K562 (cell line): ENCODE results near the gene SLC11A1. TPM values are rescaled to one million over a fixed set of nuclear protein-coding genes. Genes with fewer than 3 reads are reported as not detected.

ENCODE experiments used
- ATAC-seq: fragments of 200-7000 bp; cut with Tn5 transposase; 3 replicates; pipeline ENCODE4 v1.9.1; 2020; ENCODE audit warnings: moderate library complexity
- BruUV-seq: library from RNA; stranded (reverse); fragments of 400-500 nt; replicated peaks from 2 replicates; lab custom pipeline; 2021; lab: Mats Ljungman, UMichigan
- CTCF ChIA-PET: fragments of 300-600 bp; formaldehyde crosslinking; extraction: SDS; loops from one replicate; lab custom pipeline; 2021; ENCODE audit warnings: low intra/inter-chr PET ratio; lab: Yijun Ruan, JAX
- POLR2A ChIA-PET: fragments of 300-600, 350-650 bp; sonication (Branson Sonifier 250); formaldehyde crosslinking; extraction: SDS; loops from one replicate; lab custom pipeline; 2021; ENCODE audit warnings: antibody characterized with exemption, inconsistent platforms; lab: Yijun Ruan, JAX
- DNase-seq, 4 experiments: peaks; one replicate each; pipeline versions ENCODE4 v3.0.0 to v3.0.0-alpha.2; 2011 to 2018; ENCODE audit warnings: low spot score in 3 of 4, mixed read lengths in 3 of 4; ENCODE audit errors: extremely low read depth in 1 of 4
- FAIRE-seq: peaks from 2 replicates; lab custom pipeline; 2011; peaks lifted over from hg19 to GRCh38; lab: Jason Lieb, UNC
- H2AFZ ChIP-seq: 2 replicates; pipeline ENCODE4 v1.6.0; 2011; ENCODE audit warnings: low read depth, low read length, control low read depth, inconsistent platforms
- H3K27ac ChIP-seq: fragments of 200-600 bp; 3 replicates; pipeline ENCODE4 v1.8.0; 2011; ENCODE audit warnings: low read depth, mild to moderate bottlenecking, control low read depth, inconsistent platforms, low read length, moderate library complexity, mixed read lengths; ENCODE audit errors: extremely low read depth
- H3K27me3 ChIP-seq, 2 experiments: fragments of 300-600 bp in 1 of 2; 2 replicates in 1 of 2; 3 replicates in 1 of 2; pipeline versions ENCODE4 v1.6.0 to v1.8.0; 2011; ENCODE audit warnings: inconsistent platforms in 2 of 2, low read length in 2 of 2, mild to moderate bottlenecking in 1 of 2, mixed read lengths in 1 of 2, moderate library complexity in 1 of 2; ENCODE audit not compliant: control insufficient read depth in 2 of 2, insufficient read depth in 2 of 2
- H3K36me3 ChIP-seq: fragments of 300-600 bp; 3 replicates; pipeline ENCODE4 v1.8.0; 2011; ENCODE audit warnings: mild to moderate bottlenecking, low read length, inconsistent platforms; ENCODE audit not compliant: control insufficient read depth, insufficient read depth
- H3K4me1 ChIP-seq, 2 experiments: fragments of 200-600 bp in 1 of 2; replicated peaks in 1 of 2; 2 replicates in 1 of 2; 3 replicates in 1 of 2; pipeline versions ENCODE4 v1.5.1 to v1.8.0; 2011; ENCODE audit warnings: inconsistent platforms in 2 of 2, low read length in 2 of 2, mild to moderate bottlenecking in 1 of 2, mixed read lengths in 1 of 2, moderate library complexity in 1 of 2; ENCODE audit not compliant: control insufficient read depth in 2 of 2, insufficient read depth in 2 of 2
- H3K4me2 ChIP-seq: 2 replicates; pipeline ENCODE4 v1.6.1; 2011; ENCODE audit warnings: low read length, control low read depth, inconsistent platforms, mixed read lengths; ENCODE audit not compliant: insufficient read depth
- H3K4me3 ChIP-seq: fragments of 200-600 bp; sonication (generic), shearing (Covaris generic); 2 replicates; pipeline ENCODE4 v1.5.1; 2016; ENCODE audit warnings: control low read depth, inconsistent platforms
- H3K79me2 ChIP-seq: fragments of 200-600 bp; 3 replicates; pipeline ENCODE4 v1.8.0; 2011; ENCODE audit warnings: low read length, inconsistent platforms; ENCODE audit not compliant: control insufficient read depth, insufficient read depth
- H3K9ac ChIP-seq, 2 experiments: 2 replicates each; pipeline versions ENCODE4 v1.6.0 to v1.6.1; 2011; ENCODE audit warnings: low read depth in 2 of 2, low read length in 2 of 2, control low read depth in 1 of 2, inconsistent platforms in 1 of 2, mild to moderate bottlenecking in 1 of 2, mixed read lengths in 1 of 2; ENCODE audit not compliant: insufficient read depth in 1 of 2
- H3K9me1 ChIP-seq: one replicate; pipeline ENCODE4 v1.6.0; 2011; ENCODE audit warnings: inconsistent platforms, mild to moderate bottlenecking, low read length, moderate library complexity; ENCODE audit not compliant: control insufficient read depth, insufficient read depth
- H3K9me3 ChIP-seq: replicated peaks from 2 replicates; pipeline ENCODE4 v1.5.1; 2011; ENCODE audit warnings: low read depth, low read length, inconsistent platforms; ENCODE audit not compliant: control insufficient read depth, insufficient read depth
- H4K20me1 ChIP-seq: replicated peaks from 2 replicates; pipeline ENCODE4 v1.6.1; 2011; ENCODE audit warnings: low read length, inconsistent platforms, mixed read lengths; ENCODE audit not compliant: control insufficient read depth, insufficient read depth
- KDM1A ChIP-seq, 2 experiments: fragments of 450-650 bp; IDR thresholded peaks; 2 replicates each; pipeline ENCODE4 v1.6.1; 2016; ENCODE audit warnings: mild to moderate bottlenecking in 2 of 2
- MGA ChIP-seq: fragments of 450-650 bp; IDR thresholded peaks from 2 replicates; pipeline ENCODE4 v1.6.1; 2016; ENCODE audit warnings: mild to moderate bottlenecking, moderate library complexity
- NRF1 ChIP-seq, 2 experiments: fragments of 450-650 bp; IDR thresholded peaks in 1 of 2; conservative IDR thresholded peaks in 1 of 2; 2 replicates each; pipeline ENCODE4 v1.6.1; 2014; ENCODE audit warnings: mild to moderate bottlenecking in 2 of 2
- POLR3A ChIP-seq: IDR thresholded peaks from 2 replicates; pipeline ENCODE4 v1.6.1; 2011; ENCODE audit warnings: borderline replicate concordance, mild to moderate bottlenecking, moderate library complexity; ENCODE audit not compliant: insufficient read length, insufficient read depth; ENCODE audit errors: extremely low read depth
- PTTG1 ChIP-seq: fragments of 450-650 bp; IDR thresholded peaks from 2 replicates; pipeline ENCODE4 v1.6.1; 2016; ENCODE audit warnings: low read depth, mild to moderate bottlenecking, missing genetic modification characterization, missing compliant biosample characterization
- SRF ChIP-seq, 2 experiments: fragments of 250-450, 450-650 bp in 1 of 2; sonication (Bioruptor Pico) in 1 of 2; sonication (generic) in 1 of 2; formaldehyde crosslinking; IDR thresholded peaks; 2 replicates each; pipeline versions ENCODE4 v1.5.0 to v1.5.1; 2020 to 2022; ENCODE audit warnings: mild to moderate bottlenecking in 1 of 2, missing genetic modification reagents in 1 of 2
- ZFP1 ChIP-seq: fragments of 450-650 bp; formaldehyde crosslinking; IDR thresholded peaks from 2 replicates; pipeline ENCODE4 v1.4.0; 2020; ENCODE audit warnings: mild to moderate bottlenecking, mixed read lengths
- ZFP36 ChIP-seq: fragments of 150-350 bp; IDR thresholded peaks from 2 replicates; pipeline ENCODE4 v1.6.1; 2018; ENCODE audit warnings: low read length, low read depth; ENCODE audit not compliant: partially characterized antibody
- ZNF239 ChIP-seq: fragments of 250-450 bp; sonication (Bioruptor Pico); IDR thresholded peaks from 2 replicates; pipeline ENCODE4 v1.4.0; 2020; ENCODE audit warnings: mild to moderate bottlenecking
- WGBS: fragments of 100-300 bp; shearing (Covaris generic); methylation state at CpG from one replicate; pipeline ENCODE4 v1.1.6; 2016; ENCODE audit warnings: low coverage, mixed read lengths; ENCODE audit not compliant: insufficient coverage; ENCODE audit errors: missing lambda C conversion rate; 5-methylcytosine and 5-hydroxymethylcytosine counted together
- in situ Hi-C: fragments of 300-500 bp; cut with MboI; formaldehyde crosslinking; loops from 4 replicates; pipeline ENCODE4 v1.15.0; 2018; ENCODE audit warnings: inconsistent platforms, mixed read lengths
- intact Hi-C: fragments of 100-400 bp; cut with micrococcal nuclease; formaldehyde crosslinking; loops from 2 replicates; pipeline ENCODE4 v1.14.2; 2022
- polyA plus RNA-seq, 8 experiments: library from polyadenylated mRNA; depleted of rRNA in 4 of 8; stranded (reverse) in 5 of 8; unstranded in 3 of 8; fragments of >200 nt; fragmentation: Nextera tagmentation in 2 of 8; fragmentation: Illumina TruSeq in 1 of 8; extraction: Ambion mirVana in 2 of 8; extraction: Trizol in 1 of 8; gene quantifications; 2 replicates each; pipeline versions ENCODE4 v1.2.1 to v1.2.3, GENCODE V29; 2011 to 2014; ENCODE audit warnings: inconsistent platforms in 1 of 8, missing spikeins in 1 of 8
- total RNA-seq, 7 experiments: library from RNA; depleted of rRNA in 6 of 7; stranded (reverse); fragments of >200 nt in 6 of 7; fragmentation: Illumina TruSeq in 2 of 7; extraction: Trizol in 2 of 7; gene quantifications; 2 replicates each; pipeline versions ENCODE4 v1.2.1 to v1.2.3, GENCODE V29; 2011 to 2021; ENCODE audit warnings: low replicate concordance in 1 of 7

The SLC11A1 gene
- total and polyA plus RNA-seq, 9 of the 15 experiments (the other 6 are each of a cell fraction or from before 2014, with no cell fraction given): 0.35 to 1.6 (median 0.65) TPM

GRCh38 chr2:218399391-218400166, 17.5 kb downstream of the SLC11A1 start, which contains the start of gene CTDSP1:
Gene CTDSP1 (plus strand): TSS chr2:218399868. CDS start chr2:218400091, 223 bp downstream.
- Histone ChIP-seq H3K79me2 (peaks cover 67% of the 10 kb centered on the region), H3K9ac (peak within 1 kb of the TSS; percentile 98 to 100), H3K9me1 (no peaks in the 10 kb centered on the region), H2AFZ (0 out of 2 replicates have a peak within 1 kb of the TSS, but pooled peaks have one; percentile 9), H3K4me1 (peaks cover 14 to 81% of the 10 kb centered on the region in 2 experiments), H3K9me3 (no peaks in the 10 kb centered on the region), H3K27me3 (no peaks in the 10 kb centered on the region), H3K36me3 (peaks cover 37% of the 10 kb centered on the region; the same call in 2 of the 3 replicates), H3K4me2 (peak within 1 kb of the TSS; percentile 80), H3K4me3 (peak within 1 kb of the TSS; percentile 57), H3K27ac (peak within 1 kb of the TSS; percentile 99), H4K20me1 (no peaks in the 10 kb centered on the region)
- in situ Hi-C loops: loop anchor here (5.0 kb wide), 1 partner anchor 112 kb away; no protein-coding TSS in a partner anchor
- CTCF ChIA-PET: interaction anchor here (0.6 to 1.5 kb wide), 2 partner anchors 67 to 99 kb away, joined by 7 read pairs; no protein-coding TSS in a partner anchor
- intact Hi-C loops: loop anchor here (2.0 to 10.0 kb wide), 3 partner anchors 107 to 245 kb away; partner anchors contain the start of genes CNOT9, TMBIM1 and USP37
- BruUV-seq: no TSS peak
- DNase-seq (peak; percentile 63 to 93 (median 73)), FAIRE-seq (peak; percentile 80), ATAC-seq (peak; percentile 62)
- WGBS: 1% methylated on average over 11 of the region's 78 CpGs
- POLR2A ChIA-PET: interaction anchor here (0.6 to 0.8 kb wide), 2 partner anchors 17 to 130 kb away, joined by 3 to 5 read pairs; partner anchors contain the start of genes AAMP and PNKD
- TF ChIP-seq POLR3A (no peak), ZNF239 (CRISPR knock-in tag) (no peak), ZFP1 (CRISPR knock-in tag) (no peak), PTTG1 (tag) (no peak), NRF1 (conservative IDR thresholded peaks at IDR 0.05 in 1 of 2, IDR thresholded peaks at IDR 0.05 in 1 of 2) (peak; percentile 89 to 91), KDM1A (IDR thresholded peaks at IDR 0.05) (0 out of 4 replicates have a peak, but pooled peaks of 1 of the 2 experiments have one; percentile 25), ZFP36 (no peak), SRF (CRISPR knock-in tag; IDR thresholded peaks at IDR 0.05) (peak in 1 of 2 experiments; percentile 76; a peak in 2 of 4 replicates), MGA (peak; percentile 63)
